KOPT-K1 (cell line): Measurements from ENCODE around the gene GJC2.

ENCODE experiments used
- H3K27ac ChIP-seq: fragments of 200-600 bp; sonication (generic); 2 replicates; pipeline ENCODE4 v1.5.1; 2016; ENCODE audit warnings: antibody characterized with exemption, mild to moderate bottlenecking, low read depth, low read length; ENCODE audit not compliant: poor library complexity, severe bottlenecking
- H3K36me3 ChIP-seq: fragments of 200-600 bp; sonication (generic); 2 replicates; pipeline ENCODE4 v1.5.1; 2017; ENCODE audit warnings: antibody characterized with exemption, mild to moderate bottlenecking, low read length, moderate library complexity; ENCODE audit not compliant: insufficient read depth
- H3K9me3 ChIP-seq: fragments of 200-600 bp; sonication (generic); 2 replicates; pipeline ENCODE4 v1.5.1; 2017; ENCODE audit warnings: antibody characterized with exemption, low read length, mild to moderate bottlenecking; ENCODE audit not compliant: insufficient read depth, poor library complexity, severe bottlenecking

Gene GJC2

GRCh38 chr1:228146417-228147150, 3.1 kb upstream of the GJC2 start:
- no peaks in the 10 kb centered on the region for H3K9me3 ChIP-seq
- H3K27ac ChIP-seq: no peak overlapping the region
- H3K36me3 ChIP-seq: peaks cover 70% of the 10 kb centered on the region

- Histone ChIP-seq H3K9me3 (no peaks in the 10 kb centered on the region), H3K27ac (no peak overlapping the region), H3K36me3 (peaks cover 76% of the 10 kb centered on the region)
These were observed 2.5 kb upstream of the GJC2 start for GRCh38 chr1:228147151-228147693.

GRCh38 chr1:228147768-228148167, 2.0 kb upstream of the GJC2 start:
- Histone ChIP-seq H3K36me3 (peaks cover 78% of the 10 kb centered on the region), H3K27ac (no peak overlapping the region)

GRCh38 chr1:228148196-228148861, 1.4 kb upstream of the GJC2 start:
- no peaks in the 10 kb centered on the region for H3K9me3 ChIP-seq
- peaks cover 78% of the 10 kb centered on the region for H3K36me3 ChIP-seq
- no peak overlapping the region for H3K27ac ChIP-seq

More at GRCh38 chr1:228147768-228148167, 2.0 kb upstream of the GJC2 start:
- H3K9me3 ChIP-seq: no peaks in the 10 kb centered on the region

GRCh38 chr1:228148935-228149405, 760 bp upstream of the GJC2 start:
- Histone ChIP-seq H3K36me3 (peaks cover 74% of the 10 kb centered on the region), H3K9me3 (no peaks in the 10 kb centered on the region), H3K27ac (no peak overlapping the region)

GRCh38 chr1:228150120-228150460, 360 bp downstream of the GJC2 start:
- peaks cover 66% of the 10 kb centered on the region for H3K36me3 ChIP-seq
- H3K27ac ChIP-seq: no peak overlapping the region
- H3K9me3 ChIP-seq: no peaks in the 10 kb centered on the region

GRCh38 chr1:228150461-228151179, 890 bp downstream of the GJC2 start:
- Histone ChIP-seq H3K9me3 (no peaks in the 10 kb centered on the region), H3K36me3 (peaks cover 60% of the 10 kb centered on the region), H3K27ac (no peak overlapping the region)

- Histone ChIP-seq H3K36me3 (peaks cover 53% of the 10 kb centered on the region), H3K27ac (no peak overlapping the region), H3K9me3 (no peaks in the 10 kb centered on the region)
These were observed 1.6 kb downstream of the GJC2 start for GRCh38 chr1:228151180-228151925.

- H3K36me3 ChIP-seq: peaks cover 44% of the 10 kb centered on the region
- no peaks in the 10 kb centered on the region for H3K9me3 ChIP-seq
- H3K27ac ChIP-seq: no peak overlapping the region
These were observed 2.6 kb downstream of the GJC2 start for GRCh38 chr1:228152097-228152917.

- H3K36me3 ChIP-seq: peaks cover 38% of the 10 kb centered on the region
- H3K27ac ChIP-seq: no peak overlapping the region
- H3K9me3 ChIP-seq: no peaks in the 10 kb centered on the region
These were observed 3.2 kb downstream of the GJC2 start for GRCh38 chr1:228152918-228153258.

GRCh38 chr1:228154021-228154669, 4.4 kb downstream of the GJC2 start:
- H3K27ac ChIP-seq: no peak overlapping the region
- no peaks in the 10 kb centered on the region for H3K9me3 ChIP-seq
- H3K36me3 ChIP-seq: peaks cover 25% of the 10 kb centered on the region

- H3K9me3 ChIP-seq: no peaks in the 10 kb centered on the region
- peaks cover 17% of the 10 kb centered on the region for H3K36me3 ChIP-seq
- no peak overlapping the region for H3K27ac ChIP-seq
These were observed 5.2 kb downstream of the GJC2 start for GRCh38 chr1:228154670-228155571.
